Gastrocnemius medialis (tissue), 4 donors: ENCODE data around the gene KIF20A. TPM values are rescaled to one million over a fixed set of nuclear protein-coding genes. Genes with fewer than 3 reads are reported as not detected.
"Not testable (repeated sequence)": the region's sequence is repeated elsewhere in the genome, so short reads cannot be mapped to it uniquely, and the experiment has no call there.

ENCODE experiments used
- ATAC-seq, 2 donors: fragments of 150-250 bp; one replicate each; pipeline ENCODE4 v1.9.1; 2016
- DNase-seq, 2 donors: peaks; one replicate each; pipeline ENCODE4 v3.0.0-alpha.2; 2019
- H3K27ac ChIP-seq, 4 donors: fragments of 200-600 bp; sonication (generic); 1 replicate in 1 of 4; 2 replicates in 3 of 4; pipeline ENCODE4 v1.5.1; 2016 to 2018; ENCODE audit warnings: mild to moderate bottlenecking in 2 of 4, moderate library complexity in 1 of 4
- H3K27me3 ChIP-seq, 3 donors: fragments of 200-600 bp; sonication (generic) in 2 of 3; 1 replicate in 1 of 3; 2 replicates in 2 of 3; pipeline versions ENCODE4 v1.5.1 to v1.6.0; 2016 to 2019; ENCODE audit warnings: mild to moderate bottlenecking in 1 of 3, moderate library complexity in 1 of 3
- H3K36me3 ChIP-seq, 2 donors: fragments of 200-600 bp; sonication (generic) in 1 of 2; one replicate each; pipeline ENCODE4 v1.5.1; 2017 to 2018
- H3K4me1 ChIP-seq, 2 donors: fragments of 200-600 bp; sonication (generic) in 1 of 2; one replicate each; pipeline ENCODE4 v1.5.1; 2016 to 2017; ENCODE audit warnings: mild to moderate bottlenecking in 2 of 2
- H3K4me3 ChIP-seq, 4 donors: fragments of 200-600 bp; sonication (generic) in 3 of 4; 1 replicate in 1 of 4; 2 replicates in 3 of 4; pipeline ENCODE4 v1.5.1; 2016 to 2019; ENCODE audit warnings: mild to moderate bottlenecking in 2 of 4
- H3K9me3 ChIP-seq, 3 donors: fragments of 200-600 bp; sonication (generic) in 2 of 3; 1 replicate in 1 of 3; 2 replicates in 2 of 3; pipeline ENCODE4 v1.5.1; 2016 to 2019
- POLR2A ChIP-seq, 2 donors: fragments of 450-650 bp; IDR thresholded peaks; one replicate each; pipeline ENCODE4 v1.6.1; 2017; ENCODE audit warnings: antibody characterized with exemption in 2 of 2, mild to moderate bottlenecking in 2 of 2, moderate library complexity in 2 of 2
- in situ Hi-C, 4 donors: fragments of 200-750 bp; cut with MboI; loops; one replicate each; pipeline versions ENCODE4 v1.15.0 to v1.8.0; 2017; ENCODE audit warnings: low sequenced_read_pairs in 4 of 4
- intact Hi-C: fragments of 100-400 bp; cut with DNase I; formaldehyde crosslinking; loops from one replicate; pipeline ENCODE4 v1.15.1; 2023; ENCODE audit warnings: low total_unique reads
- total RNA-seq, 4 donors: library from RNA; depleted of rRNA; stranded (reverse); fragments of >200 nt; gene quantifications; one replicate each; pipeline versions ENCODE4 v1.1.0 to v1.2.3, GENCODE V29; 2016
- TF ChIP-seq, protein P1 (sequence below), 5 experiments: fragments of 450-650 bp in 3 of 5; fragments of 200-600 bp in 2 of 5; sonication (generic) in 2 of 5; IDR thresholded peaks in 4 of 5; conservative IDR thresholded peaks in 1 of 5; 1 replicate in 4 of 5; 2 replicates in 1 of 5; pipeline ENCODE4 v1.5.1; 2016 to 2019; ENCODE audit warnings: antibody characterized with exemption in 5 of 5, mild to moderate bottlenecking in 3 of 5, moderate library complexity in 3 of 5

KIF20A gene
- total RNA-seq, 4 donors from 2014 or later, result 0.75 to 0.89 TPM; not detected in 2

DNA sequence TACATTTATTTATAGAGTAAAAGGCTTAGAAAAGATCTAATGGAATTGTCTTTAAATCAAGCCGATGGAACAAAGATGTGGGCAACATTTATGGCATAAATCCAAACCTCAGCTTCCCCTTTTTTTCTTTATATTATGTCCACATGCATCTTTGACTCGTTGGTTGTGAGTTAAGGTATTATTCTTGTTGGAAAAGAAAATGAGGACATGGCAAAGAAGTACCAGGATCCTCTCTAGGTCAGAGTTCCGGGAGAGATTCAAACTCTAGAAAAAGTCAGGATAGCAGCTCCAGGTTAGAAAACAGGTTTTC, 39.2 kb upstream of the KIF20A start:
- no peaks in the 10 kb centered on the region for H3K9me3 ChIP-seq
- H3K4me1 ChIP-seq, result peaks cover 0 to 7% of the 10 kb centered on the region in 2 donors
- DNase-seq, result no peak
- H3K36me3 ChIP-seq, result no peaks in the 10 kb centered on the region
- no peaks in the 10 kb centered on the region for H3K27me3 ChIP-seq
- TF ChIP-seq POLR2A (IDR thresholded peaks at IDR 0.05), result no peak
- TF ChIP-seq, protein P1, sequence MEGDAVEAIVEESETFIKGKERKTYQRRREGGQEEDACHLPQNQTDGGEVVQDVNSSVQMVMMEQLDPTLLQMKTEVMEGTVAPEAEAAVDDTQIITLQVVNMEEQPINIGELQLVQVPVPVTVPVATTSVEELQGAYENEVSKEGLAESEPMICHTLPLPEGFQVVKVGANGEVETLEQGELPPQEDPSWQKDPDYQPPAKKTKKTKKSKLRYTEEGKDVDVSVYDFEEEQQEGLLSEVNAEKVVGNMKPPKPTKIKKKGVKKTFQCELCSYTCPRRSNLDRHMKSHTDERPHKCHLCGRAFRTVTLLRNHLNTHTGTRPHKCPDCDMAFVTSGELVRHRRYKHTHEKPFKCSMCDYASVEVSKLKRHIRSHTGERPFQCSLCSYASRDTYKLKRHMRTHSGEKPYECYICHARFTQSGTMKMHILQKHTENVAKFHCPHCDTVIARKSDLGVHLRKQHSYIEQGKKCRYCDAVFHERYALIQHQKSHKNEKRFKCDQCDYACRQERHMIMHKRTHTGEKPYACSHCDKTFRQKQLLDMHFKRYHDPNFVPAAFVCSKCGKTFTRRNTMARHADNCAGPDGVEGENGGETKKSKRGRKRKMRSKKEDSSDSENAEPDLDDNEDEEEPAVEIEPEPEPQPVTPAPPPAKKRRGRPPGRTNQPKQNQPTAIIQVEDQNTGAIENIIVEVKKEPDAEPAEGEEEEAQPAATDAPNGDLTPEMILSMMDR (IDR thresholded peaks at IDR 0.05 in 4 of 5, conservative IDR thresholded peaks at IDR 0.05 in 1 of 5), result no peak
- intact Hi-C loops (loop anchor here (10.0 kb wide), 2 partner anchors 365 to 475 kb away; no protein-coding TSS in a partner anchor), in situ Hi-C loops (loop anchor here in 3 of 4 donors (25.0 kb wide), 4 partner anchors 102 to 502 kb away; partner anchors contain the start of gene FAM13B (in 1 of the 3))
- H3K4me3 ChIP-seq, result peak overlapping the region in 2 of 4 donors; percentile 54 to 57
- no peak overlapping the region for H3K27ac ChIP-seq
- no peak for ATAC-seq

DNA sequence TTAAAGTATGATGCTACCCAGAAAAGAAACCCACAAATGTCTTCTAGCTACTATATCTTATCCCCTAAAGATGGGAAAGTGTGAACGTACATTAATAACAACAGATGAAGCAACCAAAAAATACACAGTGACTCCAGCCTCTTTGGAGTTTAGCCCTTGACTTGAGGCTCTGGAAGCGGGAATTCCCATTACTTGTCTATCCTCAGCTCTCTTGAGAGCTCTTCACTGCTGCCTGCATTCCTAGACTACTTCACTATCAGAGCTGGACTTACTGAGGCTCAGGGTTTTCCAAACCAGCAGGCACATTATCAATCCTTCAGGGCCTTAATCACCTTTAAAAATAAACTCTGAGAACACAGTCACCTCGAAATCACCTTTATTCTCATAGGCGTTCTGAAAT, 38.6 kb upstream of the KIF20A start:
- H3K4me3 ChIP-seq, result no peak overlapping the region
- in situ Hi-C loops, result loop anchor here in 3 of 4 donors (25.0 kb wide), 4 partner anchors 103 to 503 kb away; partner anchors contain the start of gene FAM13B (in 1 of the 3)
- peaks cover 0 to 7% of the 10 kb centered on the region in 2 donors for H3K4me1 ChIP-seq
- H3K9me3 ChIP-seq, result no peaks in the 10 kb centered on the region
- H3K27ac ChIP-seq, result no peak overlapping the region
- DNase-seq (no peak), ATAC-seq (no peak)
- intact Hi-C loops, result no loop called here
- TF ChIP-seq POLR2A (IDR thresholded peaks at IDR 0.05), result no peak
- TF ChIP-seq, protein P1 (IDR thresholded peaks at IDR 0.05 in 4 of 5, conservative IDR thresholded peaks at IDR 0.05 in 1 of 5), result no peak
- H3K36me3 ChIP-seq, result no peaks in the 10 kb centered on the region
- no peaks in the 10 kb centered on the region for H3K27me3 ChIP-seq

DNA sequence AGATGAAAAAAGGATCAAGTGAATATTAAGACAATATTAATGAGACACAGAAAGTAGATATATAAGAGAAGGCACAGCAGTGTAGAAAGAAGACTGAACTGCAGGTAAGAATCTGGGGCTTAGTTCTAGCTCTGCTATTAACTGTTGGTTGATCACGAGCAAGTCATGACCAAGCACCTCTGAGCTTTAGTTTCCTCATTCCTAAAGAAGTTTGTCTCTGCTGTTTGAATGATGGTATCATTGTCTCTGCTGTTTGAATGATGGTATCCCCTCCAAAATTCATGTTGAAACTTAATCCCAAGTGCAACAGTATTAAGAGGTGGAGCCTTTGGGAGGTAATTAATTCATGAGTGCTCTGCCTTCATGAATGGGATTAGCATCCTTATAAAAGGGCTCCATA, 37.2 kb upstream of the KIF20A start:
- intact Hi-C loops (no loop called here), in situ Hi-C loops (loop anchor here in 3 of 4 donors (25.0 kb wide), 4 partner anchors 104 to 504 kb away; partner anchors contain the start of gene FAM13B (in 1 of the 3))
- H3K4me1 ChIP-seq, result peaks cover 0 to 7% of the 10 kb centered on the region in 2 donors
- no peak overlapping the region for H3K27ac ChIP-seq
- no peaks in the 10 kb centered on the region for H3K27me3 ChIP-seq
- TF ChIP-seq, protein P1 (IDR thresholded peaks at IDR 0.05 in 4 of 5, conservative IDR thresholded peaks at IDR 0.05 in 1 of 5), result no peak
- no peak for TF ChIP-seq POLR2A (IDR thresholded peaks at IDR 0.05)
- no peak for DNase-seq
- H3K36me3 ChIP-seq, result no peaks in the 10 kb centered on the region
- no peak overlapping the region for H3K4me3 ChIP-seq
- no peaks in the 10 kb centered on the region for H3K9me3 ChIP-seq
- ATAC-seq, result no peak

DNA sequence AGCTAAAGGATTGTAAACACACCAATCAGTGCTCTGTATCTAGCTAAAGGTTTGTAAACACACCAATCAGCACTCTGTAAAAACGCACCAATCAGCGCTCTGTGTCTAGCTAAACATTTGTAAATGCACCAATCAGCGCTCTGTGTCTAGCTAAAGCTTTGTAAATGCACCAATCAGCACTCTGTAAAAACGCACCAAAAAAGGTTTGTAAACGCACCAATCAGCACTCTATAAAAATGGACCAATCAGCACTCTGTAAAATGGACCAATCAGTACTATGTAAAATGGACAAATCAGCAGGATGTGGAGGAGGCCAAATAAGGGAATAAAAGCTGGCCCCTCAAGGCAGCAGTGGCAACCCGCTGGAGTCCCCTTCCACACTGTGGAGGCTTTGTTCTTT, 35.3 kb upstream of the KIF20A start:
- H3K27ac ChIP-seq, H3K36me3 ChIP-seq, H3K4me1 ChIP-seq, H3K4me3 ChIP-seq, DNase-seq, H3K27me3 ChIP-seq, H3K9me3 ChIP-seq, intact Hi-C loops, ATAC-seq: not testable (repeated sequence)
- in situ Hi-C loops, result loop anchor here in 3 of 4 donors (25.0 kb wide), 4 partner anchors 106 to 506 kb away; partner anchors contain the start of gene FAM13B (in 1 of the 3)

DNA sequence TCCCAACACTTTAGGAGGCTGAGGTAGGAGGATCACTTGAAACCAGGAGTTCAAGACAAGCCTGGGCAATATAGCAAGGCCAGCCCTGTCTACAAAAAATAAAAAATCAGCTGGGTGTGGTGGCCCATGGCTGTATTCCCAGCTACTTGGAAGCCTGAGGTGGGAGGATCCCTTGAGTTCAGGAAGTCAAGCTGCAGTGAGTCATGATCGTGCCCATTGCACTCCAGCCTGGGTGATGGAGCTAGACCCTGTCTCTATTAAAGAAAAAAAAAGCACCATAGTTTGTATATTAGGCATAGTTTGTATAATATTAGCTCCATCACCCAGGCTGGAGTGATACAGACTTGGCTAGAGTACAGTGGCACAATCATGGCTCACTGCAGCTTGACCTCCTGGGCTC, 30.1 kb upstream of the KIF20A start:
- Histone ChIP-seq H3K4me3 (no peak overlapping the region), H3K27ac (no peak overlapping the region), H3K27me3 (no peaks in the 10 kb centered on the region), H3K9me3 (no peaks in the 10 kb centered on the region), H3K36me3 (no peaks in the 10 kb centered on the region), H3K4me1 (no peaks in the 10 kb centered on the region)
- in situ Hi-C loops, result loop anchor here in 3 of 4 donors (25.0 kb wide), 4 partner anchors 112 to 512 kb away; partner anchors contain the start of gene FAM13B (in 1 of the 3)
- DNase-seq (no peak), ATAC-seq (peak in 1 of 2 donors; percentile 46)
- intact Hi-C loops, result no loop called here
- TF ChIP-seq, protein P1 (IDR thresholded peaks at IDR 0.05 in 4 of 5, conservative IDR thresholded peaks at IDR 0.05 in 1 of 5), result no peak
- TF ChIP-seq POLR2A (IDR thresholded peaks at IDR 0.05), result no peak
